Caco-2 (cell line): ENCODE results near the gene KCNK4. TPM values are rescaled to one million over a fixed set of nuclear protein-coding genes. Genes with fewer than 3 reads are reported as not detected.

Source experiments
- BruUV-seq: library from RNA; stranded (reverse); fragments of 400-500 nt; replicated peaks from 2 replicates; lab custom pipeline; 2021; lab: Mats Ljungman, UMichigan
- CTCF ChIA-PET: fragments of 300-600 bp; sonication (Branson Sonifier 250); formaldehyde crosslinking; loops from one replicate; lab custom pipeline; 2022; ENCODE audit warnings: antibody characterized with exemption; lab: Charles Lee
- POLR2A ChIA-PET: fragments of 300-600 bp; sonication (Branson Sonifier 250); formaldehyde crosslinking; loops from one replicate; lab custom pipeline; 2022; ENCODE audit warnings: antibody characterized with exemption; lab: Charles Lee
- DNase-seq, 2 experiments: peaks; one replicate each; pipeline versions ENCODE4 v3.0.0 to v3.0.0-alpha.2; 2020 to 2022
- H3K27me3 ChIP-seq: replicated peaks from 2 replicates; pipeline ENCODE4 v1.6.0; 2011; ENCODE audit warnings: low read length; ENCODE audit not compliant: control insufficient read depth, insufficient read depth
- H3K36me3 ChIP-seq: 2 replicates; pipeline ENCODE4 v1.5.1; 2011; ENCODE audit warnings: low read length; ENCODE audit not compliant: control insufficient read depth, insufficient read depth
- H3K4me1 ChIP-seq: fragments of 250-450 bp; sonication (Bioruptor Pico); 2 replicates; pipeline ENCODE4 v1.5.1; 2020; ENCODE audit warnings: mild to moderate bottlenecking
- H3K4me3 ChIP-seq: 2 replicates; pipeline ENCODE4 v1.5.1; 2011; ENCODE audit warnings: low read depth, mild to moderate bottlenecking, control low read depth, low read length
- H3K9me3 ChIP-seq: fragments of 250-450 bp; sonication (Bioruptor Pico); 2 replicates; pipeline ENCODE4 v1.5.1; 2020; ENCODE audit warnings: mild to moderate bottlenecking, moderate library complexity
- H3K27ac Mint-ChIP-seq: one replicate; pipeline ENCODE4 v1.8.0; 2022; ENCODE audit warnings: mixed read lengths; ENCODE audit not compliant: unreplicated experiment
- H3K27me3 Mint-ChIP-seq: one replicate; pipeline ENCODE4 v1.8.0; 2022; ENCODE audit warnings: mixed read lengths; ENCODE audit not compliant: insufficient read depth, unreplicated experiment
- H3K36me3 Mint-ChIP-seq: one replicate; pipeline ENCODE4 v1.8.0; 2022; ENCODE audit warnings: mild to moderate bottlenecking, mixed read lengths; ENCODE audit not compliant: insufficient read depth, unreplicated experiment
- H3K4me1 Mint-ChIP-seq: one replicate; pipeline ENCODE4 v1.8.0; 2022; ENCODE audit warnings: low read depth, mixed read lengths; ENCODE audit not compliant: unreplicated experiment
- H3K4me3 Mint-ChIP-seq: one replicate; pipeline ENCODE4 v1.8.0; 2022; ENCODE audit warnings: mild to moderate bottlenecking, moderate library complexity, mixed read lengths; ENCODE audit not compliant: unreplicated experiment
- H3K9me3 Mint-ChIP-seq: one replicate; pipeline ENCODE4 v1.8.0; 2022; ENCODE audit warnings: mixed read lengths; ENCODE audit not compliant: unreplicated experiment
- CTCF ChIP-seq, 2 experiments: fragments of 200-600 bp in 1 of 2; IDR thresholded peaks; 1 replicate in 1 of 2; 2 replicates in 1 of 2; pipeline versions ENCODE4 v1.5.1 to v1.8.0; 2011 to 2022; ENCODE audit warnings: antibody characterized with exemption in 1 of 2, control low read depth in 1 of 2, inconsistent platforms in 1 of 2, low read depth in 1 of 2, low read length in 1 of 2, mild to moderate bottlenecking in 1 of 2, moderate library complexity in 1 of 2; ENCODE audit not compliant: insufficient read depth in 1 of 2, severe bottlenecking in 1 of 2, unreplicated experiment in 1 of 2
- intact Hi-C: fragments of 100-400 bp; cut with micrococcal nuclease; formaldehyde crosslinking; loops from one replicate; pipeline ENCODE4 v1.10.0; 2022; ENCODE audit not compliant: unreplicated experiment
- total RNA-seq: library from RNA; stranded (reverse); gene quantifications from 2 replicates; pipeline ENCODE4 v1.2.3, GENCODE V29; 2022

KCNK4 gene
- total RNA-seq, 1 experiment from 2014 or later = not detected

DNA sequence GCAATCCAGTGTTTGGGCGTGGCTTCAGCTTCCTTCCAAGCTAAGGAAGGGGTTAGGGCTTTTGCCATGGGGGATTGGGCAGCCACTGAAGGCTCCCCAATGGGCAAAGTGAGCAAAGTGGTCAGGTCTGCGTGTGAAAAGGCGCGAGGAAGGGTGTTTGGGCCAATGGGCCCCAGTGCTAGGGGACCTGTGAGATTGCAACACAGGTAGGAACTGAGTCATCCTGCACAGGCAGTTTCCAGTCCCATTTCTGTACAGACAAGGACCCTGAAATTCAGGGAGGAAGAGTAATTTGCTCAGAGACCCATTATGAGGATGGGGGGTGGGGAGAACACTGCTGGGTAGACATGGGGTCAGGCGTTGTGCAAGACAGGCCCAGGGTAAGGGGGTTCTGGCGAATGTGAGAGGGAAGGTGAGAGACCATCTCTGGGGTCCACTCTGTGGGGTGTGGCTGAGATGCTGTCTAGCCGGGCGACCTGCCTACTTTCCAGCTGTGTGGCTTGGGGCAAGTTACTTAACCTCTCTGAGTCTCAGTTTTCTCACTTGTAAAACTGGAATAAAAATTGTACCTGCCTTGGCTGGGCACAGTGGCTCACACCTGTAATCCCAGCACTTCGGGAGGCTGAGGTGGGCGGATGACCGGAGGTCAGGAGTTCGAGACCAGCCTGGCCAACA lies 56.2 kb downstream of the KCNK4 start:
- ChIA-PET CTCF (no interaction called here), POLR2A (interaction anchor here (0.7 kb wide), 1 partner anchor 36 kb away, joined by 7 read pairs; no protein-coding TSS in a partner anchor)
- H3K9me3 Mint-ChIP-seq = no peaks in the 10 kb centered on the region

GRCh38 chr11:64348383-64349024 lies 57.4 kb downstream of the KCNK4 start:
- peaks cover 6% of the 10 kb centered on the region for H3K4me1 Mint-ChIP-seq
- Histone ChIP-seq H3K4me3 (no peak overlapping the region), H3K27me3 (no peaks in the 10 kb centered on the region), H3K9me3 (no peaks in the 10 kb centered on the region), H3K4me1 (no peaks in the 10 kb centered on the region), H3K36me3 (no peaks in the 10 kb centered on the region)
- H3K36me3 Mint-ChIP-seq = no peaks in the 10 kb centered on the region
- no peak for DNase-seq
- no peaks in the 10 kb centered on the region for H3K27me3 Mint-ChIP-seq
- no TSS peak for BruUV-seq
- no peaks in the 10 kb centered on the region for H3K9me3 Mint-ChIP-seq
- POLR2A ChIA-PET = interaction anchor here (0.7 to 1.6 kb wide), 2 partner anchors 31 to 37 kb away, joined by 7 to 8 read pairs; partner anchors contain the start of genes PRDX5 and TRMT112
- H3K27ac Mint-ChIP-seq = no peak overlapping the region
- TF ChIP-seq CTCF (IDR thresholded peaks at IDR 0.05; ENCODE audit: insufficient read depth in 1 of 2, low read depth in 1 of 2, low read length in 1 of 2, severe bottlenecking in 1 of 2, unreplicated experiment in 1 of 2) = no peak
- CTCF ChIA-PET = interaction anchor here (0.7 to 1.9 kb wide), 2 partner anchors 31 to 39 kb away, joined by 6 to 7 read pairs; partner anchors contain the start of genes PRDX5 and TRMT112
- intact Hi-C loops = no loop called here
- H3K4me3 Mint-ChIP-seq = no peak overlapping the region

More for the DNA sequence above, 56.2 kb downstream of the KCNK4 start:
- H3K27ac Mint-ChIP-seq = no peak overlapping the region
- H3K27me3 ChIP-seq = no peaks in the 10 kb centered on the region
- H3K4me1 Mint-ChIP-seq = peaks cover 6% of the 10 kb centered on the region
- H3K9me3 ChIP-seq = no peaks in the 10 kb centered on the region
- no TSS peak for BruUV-seq
- DNase-seq = no peak
- H3K36me3 Mint-ChIP-seq = no peaks in the 10 kb centered on the region
- TF ChIP-seq CTCF (IDR thresholded peaks at IDR 0.05; ENCODE audit: insufficient read depth in 1 of 2, low read depth in 1 of 2, low read length in 1 of 2, severe bottlenecking in 1 of 2, unreplicated experiment in 1 of 2) = no peak
- no peaks in the 10 kb centered on the region for H3K4me1 ChIP-seq
- no peak overlapping the region for H3K4me3 Mint-ChIP-seq
- no peaks in the 10 kb centered on the region for H3K27me3 Mint-ChIP-seq
- intact Hi-C loops = no loop called here
- H3K36me3 ChIP-seq = no peaks in the 10 kb centered on the region
- H3K4me3 ChIP-seq = no peak overlapping the region

GRCh38 chr11:64349025-64349387 lies 57.9 kb downstream of the KCNK4 start:
- H3K4me3 ChIP-seq = no peak overlapping the region
- no peak overlapping the region for H3K4me3 Mint-ChIP-seq
- DNase-seq = no peak
- H3K27me3 Mint-ChIP-seq = no peaks in the 10 kb centered on the region
- H3K9me3 ChIP-seq = no peaks in the 10 kb centered on the region
- no peaks in the 10 kb centered on the region for H3K9me3 Mint-ChIP-seq
- ChIA-PET CTCF (interaction anchor here (1.9 kb wide), 1 partner anchor 31 kb away, joined by 6 read pairs; the partner anchor contains the start of genes PRDX5 and TRMT112), POLR2A (interaction anchor here (1.6 kb wide), 1 partner anchor 31 kb away, joined by 8 read pairs; the partner anchor contains the start of genes PRDX5 and TRMT112)
- no peaks in the 10 kb centered on the region for H3K36me3 Mint-ChIP-seq
- intact Hi-C loops = no loop called here
- no peak for TF ChIP-seq CTCF (IDR thresholded peaks at IDR 0.05; ENCODE audit: insufficient read depth in 1 of 2, low read depth in 1 of 2, low read length in 1 of 2, severe bottlenecking in 1 of 2, unreplicated experiment in 1 of 2)
- H3K4me1 Mint-ChIP-seq = peaks cover 6% of the 10 kb centered on the region
- no peaks in the 10 kb centered on the region for H3K27me3 ChIP-seq
- BruUV-seq = no TSS peak
- no peak overlapping the region for H3K27ac Mint-ChIP-seq
- H3K4me1 ChIP-seq = no peaks in the 10 kb centered on the region
- H3K36me3 ChIP-seq = no peaks in the 10 kb centered on the region
